HEK293T (cell line): ENCODE measurements around the gene SLC35E4.

ENCODE experiments used
- BHLHE40 ChIP-seq: fragments of 450-650 bp; IDR thresholded peaks from 2 replicates; pipeline ENCODE4 v1.6.1; 2016; ENCODE audit warnings: mild to moderate bottlenecking, moderate library complexity, borderline replicate concordance
- CTBP1 ChIP-seq: fragments of 450-650 bp; IDR thresholded peaks from 2 replicates; pipeline ENCODE4 v1.6.1; 2016; ENCODE audit warnings: borderline replicate concordance
- ELF4 ChIP-seq: fragments of 450-650 bp; IDR thresholded peaks from 2 replicates; pipeline ENCODE4 v1.6.1; 2017; ENCODE audit warnings: antibody characterized with exemption
- FOXK2 ChIP-seq: fragments of 450-650 bp; IDR thresholded peaks from 2 replicates; pipeline ENCODE4 v1.6.1; 2016; ENCODE audit warnings: mild to moderate bottlenecking
- HDGF ChIP-seq: fragments of 450-650 bp; IDR thresholded peaks from 2 replicates; pipeline ENCODE4 v1.6.1; 2017; ENCODE audit warnings: antibody characterized with exemption, borderline replicate concordance
- NFRKB ChIP-seq: fragments of 450-650 bp; IDR thresholded peaks from 2 replicates; pipeline ENCODE4 v1.6.1; 2016; ENCODE audit warnings: mild to moderate bottlenecking, moderate library complexity
- SP1 ChIP-seq: fragments of 450-650 bp; IDR thresholded peaks from 2 replicates; pipeline ENCODE4 v1.6.1; 2017
- SUZ12 ChIP-seq: fragments of 450-650 bp; IDR thresholded peaks from 2 replicates; pipeline ENCODE4 v1.6.1; 2016; ENCODE audit warnings: mild to moderate bottlenecking
- TARDBP ChIP-seq: fragments of 450-650 bp; IDR thresholded peaks from 2 replicates; pipeline ENCODE4 v1.6.1; 2016

- TF ChIP-seq BHLHE40 = no peak
- TF ChIP-seq FOXK2 = no peak
- no peak for TF ChIP-seq CTBP1
- no peak for TF ChIP-seq SUZ12
- TF ChIP-seq ELF4 = no peak
- no peak for TF ChIP-seq SP1
- no peak for TF ChIP-seq HDGF
- no peak for TF ChIP-seq TARDBP
- no peak for TF ChIP-seq NFRKB
These were observed 37.6 kb downstream of the SLC35E4 start for GRCh38 chr22:30673136-30673535.
